Measurements from ENCODE around the gene GPD1L.

DNA sequence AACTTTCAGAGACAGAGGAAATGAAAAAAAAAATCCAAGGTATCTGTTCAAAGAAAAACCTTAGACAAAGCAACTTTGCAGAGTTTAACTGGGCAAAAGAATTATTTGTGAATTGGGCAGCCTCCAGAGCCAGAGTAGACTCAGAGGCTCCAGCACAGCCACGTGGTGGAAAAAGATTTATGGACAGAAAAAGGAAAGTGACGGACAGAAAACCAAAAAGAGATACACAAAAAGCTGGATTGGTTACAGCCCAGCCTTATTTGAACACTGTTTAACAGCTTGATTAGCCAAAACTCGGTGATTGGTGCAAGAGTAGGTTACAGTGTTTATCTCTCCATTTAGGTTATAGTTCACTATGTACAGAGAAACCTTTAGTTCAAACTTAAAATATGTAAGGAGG, 23.7 kb upstream of the GPD1L start:
- TF ChIP-seq, protein P1, sequence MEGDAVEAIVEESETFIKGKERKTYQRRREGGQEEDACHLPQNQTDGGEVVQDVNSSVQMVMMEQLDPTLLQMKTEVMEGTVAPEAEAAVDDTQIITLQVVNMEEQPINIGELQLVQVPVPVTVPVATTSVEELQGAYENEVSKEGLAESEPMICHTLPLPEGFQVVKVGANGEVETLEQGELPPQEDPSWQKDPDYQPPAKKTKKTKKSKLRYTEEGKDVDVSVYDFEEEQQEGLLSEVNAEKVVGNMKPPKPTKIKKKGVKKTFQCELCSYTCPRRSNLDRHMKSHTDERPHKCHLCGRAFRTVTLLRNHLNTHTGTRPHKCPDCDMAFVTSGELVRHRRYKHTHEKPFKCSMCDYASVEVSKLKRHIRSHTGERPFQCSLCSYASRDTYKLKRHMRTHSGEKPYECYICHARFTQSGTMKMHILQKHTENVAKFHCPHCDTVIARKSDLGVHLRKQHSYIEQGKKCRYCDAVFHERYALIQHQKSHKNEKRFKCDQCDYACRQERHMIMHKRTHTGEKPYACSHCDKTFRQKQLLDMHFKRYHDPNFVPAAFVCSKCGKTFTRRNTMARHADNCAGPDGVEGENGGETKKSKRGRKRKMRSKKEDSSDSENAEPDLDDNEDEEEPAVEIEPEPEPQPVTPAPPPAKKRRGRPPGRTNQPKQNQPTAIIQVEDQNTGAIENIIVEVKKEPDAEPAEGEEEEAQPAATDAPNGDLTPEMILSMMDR (IDR thresholded peaks at IDR 0.05) = no peak
- no peak for TF ChIP-seq ZFX (IDR thresholded peaks at IDR 0.05; ENCODE audit: borderline replicate concordance)

All from 22Rv1 (cell line).